ENCODE data around the gene TRPV2. TPM values are rescaled to one million over a fixed set of nuclear protein-coding genes. Genes with fewer than 3 reads are reported as not detected.

The TRPV2 gene
- total and polyA plus RNA-seq, 10 of the 15 experiments (the other 5 are each of a cell fraction or from before 2014, with no cell fraction given), result 8.9 to 94.4 (median 54.1) TPM

DNA sequence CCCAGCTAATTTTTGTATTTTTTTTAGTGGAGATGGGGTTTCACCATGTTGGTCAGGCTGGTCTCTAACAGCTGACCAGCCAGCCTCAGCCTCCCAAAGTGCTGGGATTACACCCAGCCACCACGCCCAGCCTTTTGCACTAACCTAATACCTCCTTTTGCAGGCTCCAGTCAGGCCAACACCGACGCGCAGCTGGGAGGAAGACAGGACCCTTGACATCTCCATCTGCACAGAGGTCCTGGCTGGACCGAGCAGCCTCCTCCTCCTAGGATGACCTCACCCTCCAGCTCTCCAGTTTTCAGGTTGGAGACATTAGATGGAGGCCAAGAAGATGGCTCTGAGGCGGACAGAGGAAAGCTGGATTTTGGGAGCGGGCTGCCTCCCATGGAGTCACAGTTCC lies 2.0 kb downstream of the TRPV2 start:
- H2AFZ ChIP-seq (ENCODE audit: control insufficient read depth, low read depth, low read length), result no peak overlapping the region
- RAD21 ChIA-PET (ENCODE audit: unreplicated experiment), result interaction anchor here (0.7 to 6.8 kb wide), 7 partner anchors 9 to 201 kb away, joined by 3 to 82 read pairs (median 17); partner anchors contain the start of gene PIGL
- H3K4me2 ChIP-seq (ENCODE audit: control insufficient read depth, insufficient read depth), result peak overlapping the region; percentile 92
- no TSS peak for BruUV-seq (replicated peaks)
- in situ Hi-C loops (cut with MboI) (loop anchor here (5.0 to 10.0 kb wide), 2 partner anchors 35 to 567 kb away; partner anchors contain the start of gene UBB), intact Hi-C loops (cut with micrococcal nuclease; ENCODE audit: unreplicated experiment) (loop anchor here (10.0 kb wide), 1 partner anchor 203 kb away; the partner anchor contains the start of genes NCOR1 and PIGL)
- H3K79me2 ChIP-seq (ENCODE audit: control insufficient read depth, insufficient read depth, low read length), result peaks cover 58% of the 10 kb centered on the region
- no peak overlapping the region for H3K9ac ChIP-seq (ENCODE audit: control insufficient read depth, insufficient read depth, low read length)
- CTCF ChIA-PET, result interaction anchor here (0.6 to 7.4 kb wide), 7 partner anchors 11 to 104 kb away, joined by 4 to 127 read pairs (median 53); partner anchors contain the start of gene UBB
- peak overlapping the region; percentile 95 for H3K4me3 ChIP-seq
- H3K9me3 ChIP-seq (replicated peaks; ENCODE audit: control insufficient read depth, insufficient read depth, low read length), result no peaks in the 10 kb centered on the region
- H3K36me3 ChIP-seq (ENCODE audit: control insufficient read depth in 2 of 2, insufficient read depth in 2 of 2, low read length in 1 of 2), result peaks cover 10 to 11% of the 10 kb centered on the region in 2 experiments
- 81% methylated on average over 7 of the region's 7 CpGs for WGBS (ENCODE audit: insufficient coverage, insufficient replicate concordance, low lambda C conversion rate, missing lambda C conversion rate)
- no peak for ATAC-seq
- H3K4me1 ChIP-seq (ENCODE audit: control insufficient read depth, insufficient read depth, low read length), result peaks cover 46% of the 10 kb centered on the region
- DNase-seq (ENCODE audit: low read depth, low spot score), result no peak
- peak overlapping the region; percentile 91; the same call in 1 of the 2 replicates for H3K27ac ChIP-seq (ENCODE audit: control insufficient read depth, insufficient read depth)
- no peak for FAIRE-seq
- POLR2A ChIA-PET, result interaction anchor here (0.6 to 6.7 kb wide), 8 partner anchors 9 to 230 kb away, joined by 3 to 54 read pairs (median 12); partner anchors contain the start of gene UBB
- SMC1A ChIA-PET (ENCODE audit: uncharacterized antibody, unreplicated experiment), result interaction anchor here (0.8 to 5.4 kb wide), 10 partner anchors 8 to 128 kb away, joined by 3 to 41 read pairs (median 5); partner anchors contain the start of gene UBB
- H3K27me3 ChIP-seq (replicated peaks in 1 of 2; ENCODE audit: control insufficient read depth in 2 of 2, insufficient read depth in 2 of 2, low read length in 1 of 2), result no peaks in the 10 kb centered on the region
- H4K20me1 ChIP-seq (ENCODE audit: control insufficient read depth, insufficient read depth), result no peaks in the 10 kb centered on the region
- TF ChIP-seq NBN (IDR thresholded peaks at IDR 0.05) (no peak), SPI1 (IDR thresholded peaks at IDR 0.05; ENCODE audit: borderline replicate concordance, insufficient read depth, low read depth, low read length) (no peak), SUPT20H (IDR thresholded peaks at IDR 0.05; ENCODE audit: borderline replicate concordance, control insufficient read depth, low read depth, low read length) (no peak), JUNB (IDR thresholded peaks at IDR 0.05) (no peak), KAT2A (conservative IDR thresholded peaks at IDR 0.05; ENCODE audit: control insufficient read depth, low read depth, low read length) (no peak), EGR1 (IDR thresholded peaks at IDR 0.05; ENCODE audit: borderline replicate concordance in 1 of 2, low read depth in 2 of 2, low read length in 2 of 2) (no peak), ZNF622 (IDR thresholded peaks at IDR 0.05) (no peak), HDAC2 (IDR thresholded peaks at IDR 0.05) (no peak), ZNF207 (IDR thresholded peaks at IDR 0.05; ENCODE audit: borderline replicate concordance) (no peak)
- TF ChIP-seq, protein P1, sequence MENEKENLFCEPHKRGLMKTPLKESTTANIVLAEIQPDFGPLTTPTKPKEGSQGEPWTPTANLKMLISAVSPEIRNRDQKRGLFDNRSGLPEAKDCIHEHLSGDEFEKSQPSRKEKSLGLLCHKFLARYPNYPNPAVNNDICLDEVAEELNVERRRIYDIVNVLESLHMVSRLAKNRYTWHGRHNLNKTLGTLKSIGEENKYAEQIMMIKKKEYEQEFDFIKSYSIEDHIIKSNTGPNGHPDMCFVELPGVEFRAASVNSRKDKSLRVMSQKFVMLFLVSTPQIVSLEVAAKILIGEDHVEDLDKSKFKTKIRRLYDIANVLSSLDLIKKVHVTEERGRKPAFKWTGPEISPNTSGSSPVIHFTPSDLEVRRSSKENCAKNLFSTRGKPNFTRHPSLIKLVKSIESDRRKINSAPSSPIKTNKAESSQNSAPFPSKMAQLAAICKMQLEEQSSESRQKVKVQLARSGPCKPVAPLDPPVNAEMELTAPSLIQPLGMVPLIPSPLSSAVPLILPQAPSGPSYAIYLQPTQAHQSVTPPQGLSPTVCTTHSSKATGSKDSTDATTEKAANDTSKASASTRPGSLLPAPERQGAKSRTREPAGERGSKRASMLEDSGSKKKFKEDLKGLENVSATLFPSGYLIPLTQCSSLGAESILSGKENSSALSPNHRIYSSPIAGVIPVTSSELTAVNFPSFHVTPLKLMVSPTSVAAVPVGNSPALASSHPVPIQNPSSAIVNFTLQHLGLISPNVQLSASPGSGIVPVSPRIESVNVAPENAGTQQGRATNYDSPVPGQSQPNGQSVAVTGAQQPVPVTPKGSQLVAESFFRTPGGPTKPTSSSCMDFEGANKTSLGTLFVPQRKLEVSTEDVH (IDR thresholded peaks at IDR 0.05; ENCODE audit: low read depth, partially characterized antibody), result no peak
- TF ChIP-seq, protein P2, sequence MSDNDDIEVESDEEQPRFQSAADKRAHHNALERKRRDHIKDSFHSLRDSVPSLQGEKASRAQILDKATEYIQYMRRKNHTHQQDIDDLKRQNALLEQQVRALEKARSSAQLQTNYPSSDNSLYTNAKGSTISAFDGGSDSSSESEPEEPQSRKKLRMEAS (IDR thresholded peaks at IDR 0.05; ENCODE audit: low read depth, low read length), result no peak
- TF ChIP-seq, protein P3, sequence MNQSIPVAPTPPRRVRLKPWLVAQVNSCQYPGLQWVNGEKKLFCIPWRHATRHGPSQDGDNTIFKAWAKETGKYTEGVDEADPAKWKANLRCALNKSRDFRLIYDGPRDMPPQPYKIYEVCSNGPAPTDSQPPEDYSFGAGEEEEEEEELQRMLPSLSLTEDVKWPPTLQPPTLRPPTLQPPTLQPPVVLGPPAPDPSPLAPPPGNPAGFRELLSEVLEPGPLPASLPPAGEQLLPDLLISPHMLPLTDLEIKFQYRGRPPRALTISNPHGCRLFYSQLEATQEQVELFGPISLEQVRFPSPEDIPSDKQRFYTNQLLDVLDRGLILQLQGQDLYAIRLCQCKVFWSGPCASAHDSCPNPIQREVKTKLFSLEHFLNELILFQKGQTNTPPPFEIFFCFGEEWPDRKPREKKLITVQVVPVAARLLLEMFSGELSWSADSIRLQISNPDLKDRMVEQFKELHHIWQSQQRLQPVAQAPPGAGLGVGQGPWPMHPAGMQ (IDR thresholded peaks at IDR 0.05; ENCODE audit: borderline replicate concordance), result no peak
- TF ChIP-seq, protein P4, sequence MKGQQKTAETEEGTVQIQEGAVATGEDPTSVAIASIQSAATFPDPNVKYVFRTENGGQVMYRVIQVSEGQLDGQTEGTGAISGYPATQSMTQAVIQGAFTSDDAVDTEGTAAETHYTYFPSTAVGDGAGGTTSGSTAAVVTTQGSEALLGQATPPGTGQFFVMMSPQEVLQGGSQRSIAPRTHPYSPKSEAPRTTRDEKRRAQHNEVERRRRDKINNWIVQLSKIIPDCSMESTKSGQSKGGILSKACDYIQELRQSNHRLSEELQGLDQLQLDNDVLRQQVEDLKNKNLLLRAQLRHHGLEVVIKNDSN (IDR thresholded peaks at IDR 0.05; ENCODE audit: borderline replicate concordance, extremely low read length, insufficient read depth, low read depth, low read length), result no peak
- TF ChIP-seq, protein P5, sequence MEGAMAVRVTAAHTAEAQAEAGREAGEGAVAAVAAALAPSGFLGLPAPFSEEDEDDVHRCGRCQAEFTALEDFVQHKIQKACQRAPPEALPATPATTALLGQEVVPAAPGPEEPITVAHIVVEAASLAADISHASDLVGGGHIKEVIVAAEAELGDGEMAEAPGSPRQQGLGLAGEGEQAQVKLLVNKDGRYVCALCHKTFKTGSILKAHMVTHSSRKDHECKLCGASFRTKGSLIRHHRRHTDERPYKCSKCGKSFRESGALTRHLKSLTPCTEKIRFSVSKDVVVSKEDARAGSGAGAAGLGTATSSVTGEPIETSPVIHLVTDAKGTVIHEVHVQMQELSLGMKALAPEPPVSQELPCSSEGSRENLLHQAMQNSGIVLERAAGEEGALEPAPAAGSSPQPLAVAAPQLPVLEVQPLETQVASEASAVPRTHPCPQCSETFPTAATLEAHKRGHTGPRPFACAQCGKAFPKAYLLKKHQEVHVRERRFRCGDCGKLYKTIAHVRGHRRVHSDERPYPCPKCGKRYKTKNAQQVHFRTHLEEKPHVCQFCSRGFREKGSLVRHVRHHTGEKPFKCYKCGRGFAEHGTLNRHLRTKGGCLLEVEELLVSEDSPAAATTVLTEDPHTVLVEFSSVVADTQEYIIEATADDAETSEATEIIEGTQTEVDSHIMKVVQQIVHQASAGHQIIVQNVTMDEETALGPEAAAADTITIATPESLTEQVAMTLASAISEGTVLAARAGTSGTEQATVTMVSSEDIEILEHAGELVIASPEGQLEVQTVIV (IDR thresholded peaks at IDR 0.05; ENCODE audit: borderline replicate concordance, partially characterized antibody), result no peak

Data from GM12878 (cell line).